Activated CD4-positive, alpha-beta T cell treated with anti-CD3 and anti-CD28 coated beads, Interleukin-2, amount 50 U/mL, for 24 hours (primary cell): Measurements from ENCODE around the gene EIF5B.
"Not testable (repeated sequence)": the region's sequence is repeated elsewhere in the genome, so short reads cannot be mapped to it uniquely, and the experiment has no call there.

Experiments used
- DNase-seq, 2 donors: peaks; one replicate each; pipeline ENCODE4 v3.0.0-alpha.2; 2020; ENCODE audit warnings: low read depth in 1 of 2, low spot score in 1 of 2

The EIF5B gene

DNA sequence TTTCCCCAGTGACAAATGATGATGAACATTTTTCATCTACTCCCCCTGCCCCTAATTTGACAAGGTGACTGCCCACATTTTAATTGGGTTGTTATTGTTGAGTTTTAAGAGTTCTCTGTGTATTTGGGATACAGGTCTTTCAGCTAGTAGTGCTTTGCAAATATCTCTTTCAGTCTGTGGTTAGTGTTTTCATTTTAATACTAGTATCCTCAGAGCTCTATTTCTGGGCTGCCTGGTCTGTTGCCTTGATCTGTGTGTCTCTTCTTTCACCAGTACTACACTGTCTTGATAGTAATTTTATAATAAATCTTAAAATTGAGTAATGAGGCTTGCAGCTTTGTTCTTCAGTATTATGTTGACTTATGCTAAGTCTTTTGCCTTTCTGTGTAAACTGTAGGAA lies 19.7 kb downstream of the EIF5B start:
- DNase-seq, result no peak

DNA sequence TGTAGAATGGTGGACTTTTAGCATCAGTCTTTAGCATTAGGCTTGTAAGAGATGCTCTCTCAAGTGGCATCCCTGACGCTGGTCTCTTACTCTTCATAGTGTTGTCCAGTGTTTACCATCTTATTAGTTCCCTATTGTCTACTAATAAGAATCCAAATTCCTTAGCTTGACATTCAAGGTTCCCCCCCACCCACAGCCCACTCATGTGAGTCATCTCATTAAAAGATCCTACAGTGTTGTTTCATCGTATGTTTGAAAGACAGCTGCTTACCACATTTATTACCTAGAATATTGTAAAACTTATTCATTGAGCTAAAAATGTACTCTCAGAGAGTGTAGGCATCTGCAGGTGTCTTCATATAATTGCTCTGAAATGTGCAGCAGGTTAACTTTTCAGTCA lies 28.5 kb downstream of the EIF5B start:
- no peak for DNase-seq

DNA sequence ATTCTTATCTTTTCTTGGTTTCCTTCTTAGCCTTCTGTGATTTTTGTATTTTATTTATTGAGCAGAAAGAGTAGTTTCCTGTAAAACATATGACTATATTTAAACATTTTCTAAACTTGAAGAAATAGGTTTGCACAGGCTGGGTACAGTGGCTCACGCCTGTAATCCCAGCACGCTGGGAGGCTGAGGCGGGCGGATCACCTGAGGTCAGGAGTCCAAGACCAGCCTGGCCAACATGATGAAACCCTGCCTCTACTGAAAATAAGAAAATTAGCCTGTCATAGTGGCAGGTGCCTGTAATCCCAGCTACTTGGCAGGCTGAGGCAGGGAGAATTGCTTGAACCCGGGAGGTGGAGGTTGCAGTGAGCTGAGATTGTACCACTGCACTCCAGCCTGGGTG lies 31.7 kb downstream of the EIF5B start:
- not testable (repeated sequence) for DNase-seq

DNA sequence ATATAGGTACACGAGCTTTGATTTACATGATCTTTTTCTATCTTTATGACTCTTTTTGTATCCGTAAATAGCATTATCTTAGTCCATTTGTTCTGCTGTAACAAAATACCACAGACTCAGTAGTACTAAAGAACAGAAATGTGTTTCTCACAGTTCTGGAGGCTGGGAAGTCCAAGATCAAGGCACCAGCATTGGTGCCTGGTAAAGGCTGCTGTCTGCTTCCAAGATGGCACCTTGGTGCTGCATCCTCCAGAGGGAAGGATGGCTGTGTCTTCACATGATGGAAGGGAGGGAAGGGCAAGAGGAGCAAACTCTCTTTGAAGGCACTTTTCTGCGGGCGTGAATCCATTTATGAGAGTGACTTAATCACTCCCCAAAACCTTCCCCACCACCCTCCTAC lies 36.0 kb downstream of the EIF5B start:
- DNase-seq, result no peak

DNA sequence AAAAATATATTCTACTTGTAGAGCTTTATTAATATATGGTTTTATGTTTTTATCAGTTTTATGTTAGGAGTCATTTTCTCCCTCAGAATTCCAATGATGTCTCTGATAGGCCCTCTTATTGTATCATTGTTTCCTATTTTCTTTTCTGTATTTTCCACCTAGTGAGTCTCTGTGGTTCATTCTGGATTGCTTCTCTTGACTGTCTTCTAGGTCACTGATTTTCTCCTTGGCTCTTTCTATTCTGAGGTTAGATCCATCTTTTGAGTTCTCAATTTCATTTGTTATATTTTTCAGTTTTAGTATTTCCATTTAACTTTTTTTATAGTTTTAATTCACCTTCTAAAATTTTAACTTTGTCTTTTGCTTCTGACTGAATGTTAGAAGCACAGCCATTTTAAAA lies 37.6 kb downstream of the EIF5B start:
- no peak for DNase-seq

DNA sequence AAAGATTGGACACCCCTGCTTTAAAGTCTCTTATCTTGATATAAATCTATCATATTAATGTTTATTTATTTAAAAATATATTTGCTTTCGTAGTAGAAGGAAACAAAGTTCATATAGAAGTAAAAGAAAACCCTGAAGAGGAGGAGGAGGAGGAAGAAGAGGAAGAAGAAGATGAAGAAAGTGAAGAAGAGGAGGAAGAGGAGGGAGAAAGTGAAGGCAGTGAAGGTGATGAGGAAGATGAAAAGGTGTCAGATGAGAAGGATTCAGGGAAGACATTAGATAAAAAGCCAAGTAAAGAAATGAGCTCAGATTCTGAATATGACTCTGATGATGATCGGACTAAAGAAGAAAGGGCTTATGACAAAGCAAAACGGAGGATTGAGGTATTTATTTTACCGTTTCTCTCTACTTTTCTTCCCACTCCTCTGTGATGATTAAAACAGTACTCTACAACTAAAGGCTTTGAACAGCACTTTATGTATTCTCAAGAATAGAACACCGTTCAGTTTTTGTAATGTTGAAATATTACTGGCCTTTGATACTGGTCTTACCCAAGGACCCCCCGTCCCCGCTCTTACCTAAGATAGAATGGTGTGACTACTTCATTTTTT lies 39.2 kb downstream of the EIF5B start:
- no peak for DNase-seq

DNA sequence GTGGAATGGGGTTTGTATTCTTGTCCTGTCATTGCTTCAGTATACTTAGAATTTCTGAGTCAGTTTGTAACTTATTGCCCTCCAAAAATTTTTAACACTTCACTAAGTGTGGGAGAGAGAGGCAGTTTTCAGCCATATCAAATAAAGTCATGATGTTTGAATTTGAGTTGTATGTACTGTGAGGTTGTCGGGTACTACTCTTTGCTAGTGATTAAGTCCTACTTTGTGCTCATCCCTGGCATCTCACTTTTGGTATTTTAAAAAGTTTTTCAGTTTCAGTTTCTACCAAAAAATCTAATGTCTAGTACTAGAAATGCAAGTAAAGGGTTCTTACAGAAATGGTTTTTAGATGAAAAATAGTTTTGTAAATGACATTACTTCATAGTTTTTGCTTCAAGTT lies 40.7 kb downstream of the EIF5B start:
- no peak for DNase-seq

DNA sequence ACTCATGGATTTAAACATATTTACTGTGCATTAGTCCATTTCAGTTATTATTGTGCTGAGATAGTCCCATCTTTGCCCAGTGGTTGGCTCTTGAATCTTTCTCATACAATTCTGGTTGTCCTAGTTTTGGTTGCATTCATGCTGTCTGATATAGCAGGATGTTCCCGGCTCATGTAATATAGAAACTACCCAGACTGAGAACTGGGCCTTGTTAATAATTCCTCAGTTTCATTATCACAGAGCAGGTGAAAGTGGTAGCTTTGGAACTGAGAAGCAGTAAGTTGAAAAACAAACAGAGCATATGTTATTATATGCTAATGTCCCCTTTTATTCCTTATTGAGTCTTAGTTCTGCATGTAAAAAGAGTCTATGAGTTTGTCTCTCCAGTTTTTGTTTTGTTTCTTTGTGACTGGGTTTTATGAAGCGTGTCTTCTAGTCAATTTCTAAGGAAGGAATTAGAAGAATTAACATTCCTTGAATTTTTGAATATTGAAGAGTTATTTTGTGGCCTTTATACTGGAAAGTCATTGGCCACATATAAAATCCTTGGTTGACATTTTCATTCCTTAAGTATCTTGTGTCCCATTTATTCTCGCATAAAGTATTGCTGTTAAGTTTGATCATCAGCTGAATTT lies 43.3 kb downstream of the EIF5B start:
- no peak for DNase-seq

DNA sequence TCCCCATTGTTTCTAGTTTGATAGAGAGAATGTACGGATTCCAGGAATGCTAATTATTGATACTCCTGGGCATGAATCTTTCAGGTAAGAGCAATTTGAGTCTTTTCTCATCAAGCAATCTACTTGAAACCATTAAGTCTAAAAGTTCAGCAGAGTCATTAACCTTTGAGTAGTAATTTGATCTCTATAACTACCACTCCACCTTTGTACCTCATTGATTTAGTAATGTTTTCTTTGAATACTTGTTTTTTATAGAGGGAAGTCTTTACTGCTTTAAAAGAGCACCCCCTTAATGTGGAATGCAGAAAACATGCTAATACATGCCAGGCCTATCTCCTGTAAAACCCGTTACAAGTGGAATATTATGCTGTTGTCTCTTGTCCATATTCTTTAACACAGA lies 45.0 kb downstream of the EIF5B start:
- no peak for DNase-seq

DNA sequence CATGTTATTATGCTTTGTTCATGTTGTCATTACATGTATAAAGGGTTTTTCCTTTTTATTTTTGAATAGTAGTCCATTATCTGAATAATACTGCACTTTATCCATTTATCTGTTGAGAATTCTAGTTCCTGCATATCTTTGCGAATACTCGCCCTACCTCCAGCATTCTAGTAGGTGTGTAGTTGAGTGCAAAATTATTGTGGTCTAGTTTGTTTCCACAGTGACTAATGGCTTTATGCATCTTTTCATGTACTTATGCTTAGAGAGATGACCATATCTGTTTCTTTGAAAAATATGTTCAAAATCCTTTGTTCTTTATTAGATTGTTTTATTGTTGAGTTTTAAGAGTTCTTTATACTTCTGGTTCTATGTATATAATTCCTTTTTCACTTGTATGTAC lies 48.8 kb downstream of the EIF5B start:
- DNase-seq, result no peak

DNA sequence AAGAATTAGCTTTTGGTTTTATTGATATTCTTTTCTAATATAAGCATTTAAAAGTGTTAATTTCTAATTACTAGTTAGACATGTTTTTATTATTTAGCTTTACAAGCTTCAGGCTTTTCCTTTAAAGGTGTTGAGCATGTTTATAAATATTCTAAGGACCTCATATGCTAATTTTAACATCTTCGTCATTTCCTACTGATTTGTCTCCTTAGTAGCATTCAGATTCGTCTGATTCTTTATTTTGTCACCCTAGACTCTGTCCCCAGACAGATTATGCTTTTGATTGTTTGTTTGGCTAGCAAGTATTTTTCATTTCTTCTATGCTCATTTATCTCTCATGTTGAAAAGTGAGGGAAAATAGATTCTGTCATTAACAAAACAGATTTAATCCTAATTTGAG lies 51.7 kb downstream of the EIF5B start:
- DNase-seq, result no peak

DNA sequence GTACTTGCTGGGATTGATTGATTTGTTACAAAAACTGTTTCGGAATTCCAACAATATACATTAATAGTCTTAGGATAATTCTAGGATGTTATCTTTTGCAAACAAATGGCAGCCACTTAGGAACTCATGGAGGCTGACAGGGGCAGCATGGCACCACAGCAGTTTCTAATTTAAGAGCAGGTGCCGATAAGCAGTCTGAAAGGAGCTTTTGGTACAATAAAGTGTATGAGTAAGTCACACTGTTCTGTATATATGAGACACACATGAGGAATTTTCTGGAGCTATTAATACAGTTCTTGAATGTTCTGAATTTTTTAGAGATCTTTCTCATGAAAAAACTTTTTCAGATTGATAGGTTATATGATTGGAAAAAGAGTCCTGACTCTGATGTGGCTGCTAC lies 52.2 kb downstream of the EIF5B start:
- no peak for DNase-seq

DNA sequence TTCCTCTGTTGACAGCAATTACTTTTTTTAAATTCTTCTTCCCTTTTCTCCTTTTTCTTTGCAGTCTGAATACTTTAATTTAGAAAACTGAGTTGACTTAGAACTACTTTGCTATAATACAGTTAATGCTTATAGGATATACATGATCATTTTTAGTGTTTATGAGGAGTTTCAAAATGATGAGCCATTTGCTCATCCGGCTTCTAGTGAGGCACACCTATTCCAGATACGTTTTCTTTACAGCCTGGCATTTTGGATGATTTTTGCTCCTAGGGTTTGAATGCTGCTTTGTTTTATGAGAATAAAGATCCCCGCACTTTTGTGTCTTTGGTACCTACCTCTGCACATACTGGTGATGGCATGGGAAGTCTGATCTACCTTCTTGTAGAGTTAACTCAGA lies 52.8 kb downstream of the EIF5B start:
- no peak for DNase-seq

DNA sequence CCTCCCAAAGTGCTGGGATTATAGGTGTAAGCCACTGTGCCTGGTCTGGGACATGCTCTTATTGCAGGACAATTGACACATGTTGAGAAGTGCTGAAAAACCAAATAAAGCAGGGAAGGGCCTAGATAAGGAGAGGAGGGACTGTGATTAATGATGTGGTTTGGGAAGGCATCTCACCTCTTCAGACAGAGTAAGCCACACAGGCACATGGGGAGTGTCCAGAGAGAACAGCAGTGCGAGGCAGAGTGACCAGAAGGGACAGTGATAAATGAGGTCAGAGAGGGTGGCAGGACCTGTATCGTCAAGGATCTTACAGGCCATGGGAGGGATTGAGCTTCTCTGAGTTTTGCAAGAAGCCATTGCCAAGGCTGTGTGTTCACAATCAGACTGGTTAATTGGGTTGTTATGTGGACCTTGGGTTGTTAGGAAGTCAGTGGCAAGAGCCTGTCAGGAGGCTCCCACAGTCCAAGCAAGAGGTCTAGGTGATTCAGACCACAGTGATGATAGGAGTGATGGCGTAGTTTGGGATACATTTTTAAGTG lies 58.5 kb downstream of the EIF5B start:
- no peak for DNase-seq

DNA sequence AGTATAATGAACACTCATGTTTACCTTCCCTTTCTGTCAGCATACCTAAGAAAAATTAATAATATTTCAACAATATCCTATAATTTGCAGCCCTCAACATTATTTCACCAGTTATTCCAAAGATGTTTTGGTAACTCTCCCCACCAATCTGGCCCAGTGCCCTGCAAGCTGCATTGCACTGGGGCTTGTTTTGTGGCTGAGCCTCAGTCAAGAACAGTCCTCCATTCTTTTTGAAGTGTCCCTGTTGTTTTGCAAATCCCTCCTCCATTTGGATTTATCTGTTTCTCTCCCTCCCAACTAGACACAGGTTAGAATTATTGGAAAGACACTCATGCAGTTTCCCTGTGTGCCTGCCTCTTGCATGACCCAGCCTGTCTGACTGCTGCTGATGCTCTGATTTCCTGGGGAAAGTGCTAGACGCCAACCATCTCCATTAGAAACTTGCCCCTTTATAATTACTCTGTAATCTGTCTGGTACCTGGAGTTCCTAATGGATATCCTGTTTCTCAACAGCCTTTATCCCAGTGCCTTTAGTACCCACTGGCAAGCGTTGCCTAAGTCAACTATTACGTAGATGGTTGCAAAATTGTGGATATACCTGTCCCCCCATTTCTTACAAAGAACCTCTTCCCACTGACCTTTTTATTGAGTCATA lies 60.2 kb downstream of the EIF5B start:
- no peak for DNase-seq

DNA sequence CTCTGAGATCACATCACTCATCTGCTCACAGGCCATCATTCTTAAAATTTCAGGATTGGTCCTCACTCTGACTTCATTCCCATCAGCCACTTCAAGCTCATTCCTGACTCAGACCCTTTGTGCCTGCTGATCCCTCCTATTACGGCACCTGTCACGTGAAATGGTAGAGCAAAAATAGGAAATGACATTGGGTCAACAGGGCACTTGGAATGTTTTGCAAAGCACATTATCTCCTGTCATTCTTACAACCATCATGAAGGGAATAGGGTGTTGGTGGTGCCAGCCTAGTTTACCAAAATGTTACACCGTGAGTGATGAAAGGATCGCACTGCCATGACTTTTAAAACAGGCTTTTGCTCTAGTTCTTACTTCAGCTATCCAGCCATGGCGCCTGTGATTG lies 61.1 kb downstream of the EIF5B start:
- no peak for DNase-seq

DNA sequence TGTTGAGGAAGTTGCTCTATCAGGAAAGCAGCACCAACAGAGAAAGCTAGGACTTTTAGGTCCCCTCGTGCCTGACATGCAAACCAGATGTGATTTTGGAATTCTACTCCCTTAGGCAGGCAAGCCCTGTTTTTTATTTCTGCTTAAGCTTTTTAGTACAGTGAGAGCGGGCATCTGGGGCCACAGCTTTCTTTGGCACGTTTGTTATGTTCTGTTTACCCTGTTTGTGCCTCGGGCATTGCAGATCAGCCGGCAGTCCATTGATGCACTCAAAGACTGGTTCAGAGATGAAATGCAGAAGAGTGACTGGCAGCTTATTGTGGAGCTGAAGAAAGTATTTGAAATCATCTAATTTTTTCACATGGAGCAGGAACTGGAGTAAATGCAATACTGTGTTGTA lies 61.9 kb downstream of the EIF5B start:
- DNase-seq, result no peak

DNA sequence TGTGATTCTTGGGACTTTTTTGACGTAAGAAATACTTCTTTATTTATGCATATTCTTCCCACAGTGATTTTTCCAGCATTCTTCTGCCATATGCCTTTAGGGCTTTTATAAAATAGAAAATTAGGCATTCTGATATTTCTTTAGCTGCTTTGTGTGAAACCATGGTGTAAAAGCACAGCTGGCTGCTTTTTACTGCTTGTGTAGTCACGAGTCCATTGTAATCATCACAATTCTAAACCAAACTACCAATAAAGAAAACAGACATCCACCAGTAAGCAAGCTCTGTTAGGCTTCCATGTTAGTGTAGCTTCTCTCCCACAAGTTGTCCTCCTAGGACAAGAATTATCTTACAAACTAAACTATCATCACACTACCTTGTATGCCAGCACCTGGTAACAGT lies 62.6 kb downstream of the EIF5B start:
- DNase-seq, result no peak

DNA sequence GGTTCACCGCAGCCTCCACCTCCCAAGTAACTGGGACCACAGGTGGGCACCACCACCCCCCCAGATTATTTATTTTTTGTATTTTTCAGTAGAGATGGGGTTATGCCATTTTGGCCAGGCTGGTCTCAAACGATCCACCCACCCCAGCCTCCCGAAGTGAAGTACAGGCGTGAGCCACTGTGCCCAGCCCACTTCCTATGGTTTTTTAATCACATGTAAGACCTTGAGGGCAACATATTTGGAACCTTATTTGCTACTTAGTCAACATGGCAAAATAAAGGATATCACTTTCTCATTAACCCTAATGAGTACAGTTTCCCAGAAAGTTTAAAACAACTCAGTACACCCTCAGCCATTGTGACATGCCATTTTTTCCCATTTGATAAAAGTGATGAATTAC lies 64.7 kb downstream of the EIF5B start:
- DNase-seq, result no peak

DNA sequence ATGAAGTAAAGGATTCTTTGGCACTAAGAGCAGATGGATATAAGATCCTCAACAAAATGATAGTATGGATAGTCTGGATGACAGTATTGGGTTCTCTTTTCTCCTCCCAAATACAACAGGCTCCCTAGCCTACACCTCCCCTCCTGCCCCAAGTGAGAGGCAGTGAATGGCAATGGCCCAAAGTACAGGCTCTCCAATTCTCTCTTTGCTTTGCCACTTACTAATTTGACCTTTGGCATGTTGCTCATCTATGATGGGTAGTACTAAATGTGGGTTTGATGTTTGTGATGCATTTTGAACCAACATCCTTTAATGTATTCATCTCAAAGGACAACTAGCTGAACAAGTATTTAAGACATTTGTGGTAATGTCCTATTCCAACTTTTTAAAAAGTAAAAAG lies 65.9 kb downstream of the EIF5B start:
- DNase-seq, result no peak

DNA sequence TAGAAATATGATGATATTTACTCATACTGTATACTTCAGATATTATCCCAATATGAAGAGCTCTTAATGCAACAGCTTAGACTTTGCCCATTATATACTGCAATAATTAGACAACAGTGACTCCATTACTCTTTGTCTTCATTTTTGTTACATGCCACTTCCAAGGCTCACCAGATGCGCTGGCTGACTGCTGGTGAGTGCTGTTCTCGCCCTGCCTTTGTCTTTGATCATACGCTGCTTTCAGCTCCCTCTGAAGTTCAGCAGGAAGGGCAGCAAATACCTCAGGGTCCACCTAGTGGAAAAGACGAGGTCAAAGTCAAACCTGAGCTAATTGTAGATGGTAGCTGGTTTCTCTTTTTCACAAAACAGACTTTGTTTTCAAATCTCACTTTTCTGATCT lies 66.3 kb downstream of the EIF5B start:
- DNase-seq, result no peak

DNA sequence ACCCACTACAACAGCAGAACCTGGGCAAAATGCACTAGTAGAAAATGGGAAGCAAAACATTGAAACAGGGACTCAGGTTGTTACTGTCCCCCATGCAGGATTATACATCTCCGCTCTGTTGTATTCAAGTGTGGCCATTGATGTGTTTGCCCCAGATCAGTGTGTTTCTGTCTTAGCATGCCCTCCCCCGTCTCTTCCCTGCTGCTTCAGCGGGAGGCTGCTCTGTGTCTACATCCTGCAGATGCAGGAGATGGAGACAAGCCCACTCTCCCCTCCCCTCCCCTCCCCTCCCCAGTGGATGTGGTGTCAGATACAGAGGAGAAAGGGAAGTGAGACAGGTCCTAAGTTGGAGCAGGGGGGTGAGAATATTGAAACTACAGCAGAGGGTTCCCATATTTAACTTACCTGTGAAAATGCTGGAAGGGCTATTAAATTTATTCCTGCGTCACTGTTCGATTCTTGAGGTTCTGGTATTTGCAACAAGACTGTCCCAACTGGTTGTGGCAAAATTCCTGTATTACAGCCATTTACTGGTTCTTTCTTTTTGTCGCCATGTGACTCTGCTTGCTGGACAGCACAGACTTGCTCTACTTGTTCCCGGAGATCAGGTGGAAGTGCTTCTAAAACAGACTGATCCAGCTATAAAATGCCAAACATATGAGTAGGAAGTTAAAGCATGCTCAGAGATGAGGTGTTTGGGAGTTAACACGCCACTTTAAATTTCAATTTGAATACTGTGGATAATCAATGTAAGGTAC lies 67.0 kb downstream of the EIF5B start:
- no peak for DNase-seq
